ENCODE measurements around the gene PRDM16. TPM values are rescaled to one million over a fixed set of nuclear protein-coding genes. Genes with fewer than 3 reads are reported as not detected.

The PRDM16 gene
- total RNA-seq, 1 experiment from 2014 or later = not detected

DNA sequence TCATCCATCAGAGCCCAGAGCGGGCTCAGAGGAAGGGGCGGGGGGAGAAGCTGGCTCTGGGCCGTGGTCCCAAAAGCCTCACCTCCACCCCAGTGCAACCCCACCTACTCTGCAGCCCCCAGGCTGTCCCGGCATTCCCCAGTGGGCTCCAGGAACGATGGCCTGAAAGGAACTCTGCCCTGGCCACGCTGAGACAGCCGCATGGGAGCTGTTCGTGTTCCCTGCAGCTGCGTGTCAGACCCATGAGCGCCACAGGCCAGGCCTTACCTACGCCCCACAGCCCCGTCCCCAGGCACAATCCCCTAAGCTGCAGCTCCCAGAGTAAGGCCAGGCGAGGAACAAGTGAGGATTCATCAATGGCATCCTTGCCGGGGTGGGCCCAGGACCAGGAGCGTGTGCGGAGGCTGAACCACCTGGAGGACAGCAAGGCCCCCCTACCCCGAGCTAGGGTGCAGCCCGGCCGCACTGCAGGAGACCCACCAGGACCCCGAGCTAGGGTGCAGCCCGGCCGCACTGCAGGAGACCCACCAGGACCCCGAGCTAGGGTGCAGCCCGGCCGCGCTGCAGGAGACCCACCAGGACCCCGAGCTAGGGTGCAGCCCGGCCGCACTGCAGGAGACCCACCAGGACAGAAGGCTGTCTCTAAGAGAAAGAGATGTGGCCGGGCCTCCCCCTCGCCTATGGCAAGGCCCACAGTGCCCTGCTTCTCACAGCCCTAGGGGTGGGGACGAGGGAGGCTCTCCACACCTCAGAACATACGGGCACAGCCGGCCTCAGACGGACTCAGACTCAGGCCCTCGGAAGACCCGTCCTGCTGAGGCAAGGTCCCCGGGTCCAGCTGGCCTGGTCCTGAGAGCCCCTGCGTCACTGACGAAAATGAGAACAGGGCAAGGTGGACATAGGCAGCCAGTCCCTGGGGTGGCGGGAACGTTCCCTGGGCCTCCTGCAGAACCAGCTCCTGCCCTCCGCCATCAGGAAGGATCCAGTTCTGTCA is 359.0 kb downstream of the PRDM16 start:
- no peak for DNase-seq (ENCODE audit: low read depth)

DNA sequence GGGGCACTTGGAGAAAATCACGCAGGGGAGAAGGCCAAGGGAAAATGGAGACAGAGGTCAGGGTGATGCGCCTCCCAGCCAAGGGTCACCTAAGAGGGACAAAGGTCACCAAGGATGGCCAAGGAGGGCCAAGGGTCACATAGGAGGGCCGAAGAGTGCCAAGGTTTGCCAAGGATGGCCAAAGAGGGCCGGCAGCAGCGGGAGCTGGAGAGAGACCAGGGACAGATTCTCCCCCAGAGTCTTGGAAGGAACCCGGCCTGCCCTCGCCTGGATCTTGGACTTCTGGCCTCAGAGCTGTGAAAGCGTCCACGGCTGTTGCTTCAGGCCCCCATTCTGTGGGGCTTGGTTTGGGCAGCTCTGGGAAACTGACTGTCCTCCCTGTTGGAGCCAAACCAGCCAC is 359.9 kb downstream of the PRDM16 start:
- DNase-seq (ENCODE audit: low read depth) = no peak

DNA sequence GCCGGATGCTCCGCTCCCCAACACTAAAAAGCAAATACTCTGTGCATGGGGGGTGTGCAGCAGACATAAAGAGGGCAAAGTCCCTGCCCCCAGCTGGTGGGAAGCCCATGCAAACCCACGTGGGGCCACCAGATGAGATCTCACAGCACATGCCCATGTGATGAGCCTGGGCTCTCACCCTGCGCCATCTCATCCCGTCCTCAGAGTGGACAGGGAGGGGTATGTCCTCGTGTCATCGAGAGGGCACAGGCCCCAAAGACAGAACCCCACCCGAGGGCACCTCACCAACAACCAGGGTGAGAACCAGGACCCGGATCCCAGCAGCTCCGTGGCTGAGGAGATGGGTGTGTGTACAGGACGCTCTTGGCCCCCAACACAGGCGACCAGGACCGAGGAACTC is 360.3 kb downstream of the PRDM16 start:
- DNase-seq (ENCODE audit: low read depth) = no peak

DNA sequence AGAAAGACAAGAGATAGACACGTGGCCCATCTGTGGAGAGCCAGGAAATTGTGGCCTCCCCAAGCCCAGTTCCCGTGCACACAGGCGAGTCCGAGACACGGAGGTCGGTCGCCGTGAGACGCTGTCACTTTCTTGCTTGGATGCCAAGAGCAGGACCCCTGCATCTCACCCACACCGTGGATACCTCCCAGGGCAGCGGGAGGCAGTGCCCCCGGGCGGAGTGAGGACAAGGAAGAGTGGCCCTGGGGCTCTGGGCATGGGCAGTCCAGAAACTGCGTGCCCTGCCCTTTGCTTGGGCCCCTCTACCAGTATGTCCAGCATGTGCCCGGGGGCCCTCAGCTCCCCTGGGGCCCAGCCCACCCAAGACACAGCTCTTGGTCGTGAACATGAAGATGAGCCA is 360.8 kb downstream of the PRDM16 start:
- DNase-seq (ENCODE audit: low read depth) = no peak

DNA sequence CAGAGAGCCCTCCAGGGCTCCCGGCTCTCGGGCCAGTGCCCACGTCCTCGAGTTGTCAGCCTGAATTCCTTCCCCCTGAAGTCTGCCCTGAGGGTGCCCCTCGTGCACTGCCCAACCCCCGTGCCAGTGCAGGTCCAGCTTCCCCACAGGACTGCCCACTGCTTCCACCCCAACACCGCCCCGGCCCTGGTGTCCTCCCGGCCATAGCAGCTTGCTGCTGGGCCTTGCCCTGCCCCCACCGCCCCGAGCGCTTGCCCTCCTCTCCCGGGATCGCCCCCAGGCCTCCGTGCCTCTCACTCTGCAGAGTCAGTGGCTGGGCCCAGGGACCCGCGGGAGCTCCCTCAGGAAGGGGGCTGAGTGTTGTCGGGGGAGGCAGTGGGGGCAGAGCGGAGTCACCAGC is 361.4 kb downstream of the PRDM16 start:
- DNase-seq (ENCODE audit: low read depth) = no peak

DNA sequence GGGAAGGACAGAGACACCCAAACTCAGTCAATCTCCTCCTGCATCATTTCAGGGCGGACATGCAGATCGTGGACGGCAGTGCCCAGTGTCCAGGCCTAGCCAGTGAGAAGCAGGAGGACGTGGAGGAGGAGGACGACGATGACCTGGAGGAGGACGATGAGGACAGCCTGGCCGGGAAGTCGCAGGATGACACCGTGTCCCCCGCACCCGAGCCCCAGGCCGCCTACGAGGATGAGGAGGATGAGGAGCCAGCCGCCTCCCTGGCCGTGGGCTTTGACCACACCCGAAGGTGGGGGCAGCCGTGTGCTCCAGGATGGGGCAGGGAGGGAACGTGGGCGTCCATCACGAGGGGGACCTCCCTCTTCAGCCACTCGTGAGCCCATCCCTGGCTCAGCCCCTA is 361.8 kb downstream of the PRDM16 start:
- no peak for DNase-seq (ENCODE audit: low read depth)

DNA sequence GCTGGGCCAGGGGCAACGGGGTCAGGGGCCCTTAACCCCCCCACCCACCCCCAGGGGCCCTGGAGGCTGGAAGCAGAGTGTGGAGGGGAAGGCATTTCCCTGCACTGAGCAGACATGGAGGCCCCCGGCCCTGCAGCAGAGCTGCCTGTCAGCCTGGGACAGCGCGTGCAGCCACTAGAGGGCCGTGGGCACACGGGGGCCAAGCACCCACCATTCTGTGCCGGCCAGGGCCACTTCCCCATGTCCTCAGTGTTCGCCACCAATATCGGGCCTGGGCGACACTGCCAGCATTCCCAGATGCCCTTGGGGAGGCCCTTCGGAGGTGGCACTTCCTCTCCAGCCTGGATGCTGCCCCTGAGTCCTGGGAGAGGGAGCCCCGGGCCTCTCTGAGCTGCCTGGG is 362.3 kb downstream of the PRDM16 start:
- no peak for DNase-seq (ENCODE audit: low read depth)

DNA sequence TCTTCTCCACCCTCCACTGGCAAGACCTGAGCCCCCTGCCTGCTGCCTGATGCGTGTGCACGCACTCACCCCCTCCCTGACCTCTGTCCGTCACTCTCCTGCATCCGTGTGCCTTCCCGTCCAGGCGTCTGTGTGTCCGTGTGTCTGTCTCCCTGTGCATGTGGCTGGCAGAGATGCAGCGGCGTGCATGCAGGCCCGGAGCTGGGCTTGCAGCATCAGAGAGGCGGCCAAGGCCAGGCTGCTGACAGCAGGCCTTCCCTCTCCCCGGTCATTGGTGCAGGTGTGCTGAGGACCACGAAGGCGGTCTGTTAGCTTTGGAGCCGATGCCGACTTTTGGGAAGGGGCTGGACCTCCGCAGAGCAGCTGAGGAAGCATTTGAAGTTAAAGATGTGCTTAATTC is 362.7 kb downstream of the PRDM16 start:
- no peak for DNase-seq (ENCODE audit: low read depth)

DNA sequence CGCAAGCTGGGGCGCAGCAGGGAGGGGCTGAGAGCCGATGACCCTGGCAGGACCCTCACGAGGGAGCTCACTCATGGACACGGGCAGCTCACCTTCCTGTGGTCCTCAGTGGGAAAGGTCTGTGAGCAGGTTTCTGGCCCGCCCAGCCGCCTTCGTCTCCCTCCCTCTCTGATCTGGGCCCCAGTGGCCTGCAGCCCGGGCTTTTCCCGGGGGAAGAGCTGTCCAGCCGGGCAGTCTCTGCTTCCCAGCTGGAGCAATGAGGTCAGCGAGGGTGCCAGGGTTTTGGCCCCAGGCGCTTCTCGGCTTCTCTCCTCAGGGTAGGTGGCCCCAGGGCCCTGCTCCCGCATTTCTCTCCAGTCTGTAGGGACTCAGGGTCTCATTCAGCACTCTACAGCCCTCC is 363.3 kb downstream of the PRDM16 start:
- no peak for DNase-seq (ENCODE audit: low read depth)

DNA sequence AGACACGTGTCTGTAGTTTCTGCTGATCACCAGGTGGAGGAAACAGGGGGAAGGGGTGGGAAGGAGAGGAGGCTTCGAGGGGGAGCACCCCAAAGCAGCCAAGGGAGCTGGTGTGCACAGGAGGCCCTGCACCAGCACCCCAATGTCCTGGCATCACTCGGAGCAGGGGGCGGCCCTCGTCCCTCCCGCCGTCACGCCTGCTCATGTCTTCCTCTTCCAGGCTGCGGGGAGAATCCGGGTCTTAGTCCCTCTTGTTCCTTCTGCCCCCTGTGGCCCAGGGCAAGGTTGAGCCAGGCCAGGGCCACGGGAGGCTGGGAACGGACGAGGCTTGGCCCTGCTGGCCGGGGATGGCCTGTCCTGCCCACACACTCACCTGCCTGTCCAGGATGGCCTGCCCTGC is 364.1 kb downstream of the PRDM16 start:
- DNase-seq (ENCODE audit: low read depth) = no peak

DNA sequence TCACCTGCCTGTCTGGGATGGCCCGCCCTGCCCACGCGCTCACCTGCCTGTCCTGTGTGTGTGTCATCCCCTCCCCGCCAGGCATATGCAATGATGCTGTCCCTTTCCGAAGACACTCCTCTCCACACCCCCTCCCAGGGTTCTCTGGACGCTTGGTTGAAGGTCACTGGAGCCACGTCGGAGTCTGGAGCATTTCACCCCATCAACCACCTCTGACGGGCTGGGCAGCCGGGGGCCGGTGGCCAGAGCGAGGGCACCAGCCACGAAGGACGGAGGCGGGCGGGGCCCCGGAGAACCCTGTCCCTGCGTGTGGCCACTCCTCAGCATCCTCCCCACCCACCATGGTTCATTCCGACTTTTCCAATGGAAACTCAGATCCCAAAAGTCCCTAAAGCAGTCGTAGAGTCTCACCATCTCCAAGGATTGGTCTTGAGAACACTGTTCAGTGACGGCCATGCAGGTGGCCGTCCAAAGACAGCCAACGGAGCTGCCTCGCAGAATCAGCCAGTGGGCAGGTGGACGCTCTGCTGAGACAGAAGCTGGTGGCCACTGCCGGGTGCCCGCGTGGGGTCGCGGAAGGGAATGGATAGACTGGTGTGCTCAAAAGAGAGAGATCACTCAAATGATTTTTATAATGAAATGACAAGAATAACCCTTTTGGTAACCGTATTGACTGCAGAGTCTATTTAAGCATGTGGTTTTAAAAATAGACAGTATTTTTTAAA is 364.8 kb downstream of the PRDM16 start:
- DNase-seq (ENCODE audit: low read depth) = no peak

DNA sequence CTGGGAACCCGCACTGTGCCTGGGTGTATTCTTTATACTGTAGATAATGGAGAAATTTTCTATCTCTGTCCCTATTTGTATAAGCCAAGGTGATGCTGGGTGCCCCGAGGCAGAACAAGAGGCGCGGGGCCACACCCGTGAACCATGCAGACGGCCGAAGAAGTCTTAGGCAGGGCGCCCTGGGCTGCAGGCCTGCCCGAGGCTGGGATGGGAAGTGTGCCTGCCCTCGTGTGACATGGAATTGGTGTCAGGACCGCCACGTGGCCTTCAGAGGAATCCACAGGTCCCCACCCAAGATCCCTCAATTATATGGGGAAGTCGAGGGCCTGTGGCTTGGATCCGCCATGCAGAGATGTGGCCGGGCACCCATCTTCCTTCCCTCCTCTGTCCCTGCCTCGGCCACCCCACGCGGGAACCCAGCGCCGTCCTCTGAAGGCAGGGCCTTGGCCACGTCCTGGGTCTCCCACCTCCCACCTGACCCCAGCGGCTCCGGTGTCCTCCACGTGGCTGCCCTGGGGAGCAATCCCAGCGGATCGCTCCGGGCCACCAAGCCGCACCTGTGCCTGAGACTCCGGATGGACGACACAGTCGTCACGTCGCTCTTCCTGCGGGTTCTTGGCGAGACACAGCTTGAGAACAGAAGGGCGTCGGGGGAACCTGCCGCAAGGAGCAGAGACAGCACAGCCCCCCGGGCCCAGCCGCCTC is 365.6 kb downstream of the PRDM16 start:
- DNase-seq (ENCODE audit: low read depth) = no peak

DNA sequence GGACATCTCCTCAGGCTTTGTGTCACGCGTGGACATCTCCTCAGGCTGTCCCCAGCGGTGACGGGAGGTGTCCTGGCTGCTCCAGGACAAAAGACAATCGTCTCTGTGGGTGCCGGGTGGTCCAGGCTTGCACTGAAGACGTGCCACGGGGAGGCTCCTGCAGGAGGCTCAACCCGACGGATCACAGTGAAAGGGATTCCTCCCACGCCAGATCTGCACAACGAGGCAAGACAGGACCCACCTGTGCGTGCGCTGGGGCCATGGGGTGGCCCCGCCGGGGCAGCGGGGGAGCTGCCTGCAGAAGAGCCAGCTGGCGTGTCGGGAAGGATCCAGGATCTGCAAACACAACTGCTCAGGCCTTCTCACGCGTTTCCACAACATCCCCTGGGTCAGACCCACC is 366.7 kb downstream of the PRDM16 start:
- DNase-seq (ENCODE audit: low read depth) = no peak

DNA sequence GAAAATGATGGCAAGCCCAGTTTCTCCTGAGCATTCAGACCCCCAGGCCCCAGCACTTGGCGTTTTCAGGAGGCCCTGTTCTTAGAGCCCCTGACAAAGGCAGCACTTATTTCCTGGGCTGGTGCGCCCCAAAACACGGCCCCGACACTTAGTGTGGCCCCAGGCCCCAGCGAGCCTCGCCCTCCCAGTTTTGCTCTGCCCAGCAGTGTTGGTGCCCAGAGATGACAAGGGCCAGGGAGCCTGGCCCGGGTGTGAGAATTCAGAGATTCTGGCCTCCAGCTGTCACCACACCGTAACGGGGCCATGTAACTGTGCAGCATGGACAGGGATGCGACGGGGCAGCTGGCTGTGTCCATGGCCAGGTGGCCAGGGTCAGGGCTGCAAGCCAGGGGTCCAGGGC is 367.4 kb downstream of the PRDM16 start:
- DNase-seq (ENCODE audit: low read depth) = no peak

DNA sequence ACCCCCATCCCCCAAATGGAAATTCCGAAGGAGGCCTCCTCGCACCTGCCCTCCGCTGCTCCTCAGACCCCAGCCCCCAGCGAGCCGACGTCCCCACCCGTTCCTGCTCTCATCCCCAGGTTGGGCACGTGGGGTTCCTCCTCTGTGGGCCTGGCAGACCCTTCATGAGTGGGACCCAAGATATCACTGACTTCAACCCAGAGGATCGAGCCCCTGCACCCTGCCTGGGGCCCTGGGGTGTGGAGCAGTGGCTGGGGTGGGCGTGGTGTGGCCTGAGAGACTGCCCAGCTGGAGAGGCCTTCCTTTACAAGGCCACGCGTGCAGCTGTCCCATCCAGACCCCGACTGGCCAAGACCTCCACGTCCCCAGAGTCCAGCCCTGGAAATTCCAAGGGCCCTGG is 367.9 kb downstream of the PRDM16 start:
- no peak for DNase-seq (ENCODE audit: low read depth)

DNA sequence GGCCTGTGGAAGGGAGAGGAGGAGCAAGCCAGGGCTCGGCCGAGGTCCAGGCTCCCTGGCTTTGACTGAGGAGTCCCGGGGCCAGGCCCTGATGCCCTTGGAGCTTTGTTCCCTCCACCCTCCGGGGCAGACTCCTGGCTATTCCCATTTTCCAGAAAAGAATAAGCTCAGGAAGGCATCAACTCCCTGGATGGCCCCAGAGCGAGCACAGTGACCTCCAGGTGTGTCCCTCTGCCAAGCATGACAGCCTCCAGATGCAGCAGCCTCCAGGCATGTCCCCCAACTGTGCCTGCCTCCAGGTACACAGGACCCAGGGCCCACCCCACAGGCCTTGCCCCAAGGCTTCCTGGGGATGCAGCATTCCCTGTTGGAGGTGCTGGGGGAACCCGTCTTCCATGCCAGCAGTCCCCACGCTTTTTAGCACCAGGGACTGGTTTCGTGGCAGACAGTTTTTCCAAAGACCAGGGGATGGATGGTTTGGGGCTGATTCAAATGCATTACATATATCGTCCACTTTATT is 369.7 kb downstream of the PRDM16 start:
- DNase-seq (ENCODE audit: low read depth) = no peak

DNA sequence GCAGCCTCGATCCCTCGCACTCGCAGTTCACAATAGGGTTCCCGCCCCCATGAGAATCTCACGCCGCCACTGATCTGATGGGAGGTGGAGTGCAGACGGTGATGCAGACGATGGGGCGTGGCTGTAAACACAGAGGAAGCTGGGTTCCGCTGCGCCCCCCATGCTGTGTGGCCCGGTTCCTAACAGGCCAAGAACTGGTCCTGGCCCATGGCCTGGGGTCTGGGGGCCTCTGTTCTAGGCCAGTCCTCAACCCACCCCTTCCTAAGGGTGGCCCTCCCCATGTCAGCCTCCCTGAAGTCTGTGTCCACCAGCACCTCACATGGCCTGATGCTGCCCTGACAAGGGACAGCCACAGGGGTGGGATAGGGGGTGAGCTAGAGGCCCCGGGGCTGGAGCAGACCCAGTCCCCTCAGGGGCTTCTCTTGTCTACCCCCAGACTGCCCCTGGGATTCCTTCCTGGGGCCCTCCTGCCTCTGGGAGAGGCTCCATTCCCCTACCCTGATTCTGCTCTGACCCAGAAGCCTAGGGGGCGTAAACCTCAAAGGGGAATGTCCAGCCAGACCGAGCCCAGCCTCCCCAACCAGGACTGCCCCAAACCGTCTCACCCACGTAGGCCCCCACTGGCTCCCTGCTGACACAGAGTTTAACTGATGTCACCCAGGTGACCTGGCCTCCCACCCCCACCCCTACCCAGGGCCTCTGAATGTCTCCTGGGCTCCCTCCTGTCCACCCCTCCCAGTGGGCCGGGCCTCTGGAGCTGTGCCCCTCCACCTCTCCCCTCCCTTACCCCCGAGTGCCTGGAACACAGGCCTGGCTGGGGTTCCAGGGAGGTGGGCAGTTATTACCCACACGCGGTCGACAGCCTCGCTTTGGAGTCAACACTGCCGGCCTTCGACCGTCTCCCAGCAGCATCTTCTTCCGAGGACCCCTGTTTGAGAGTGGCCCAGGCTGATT is 370.6 kb downstream of the PRDM16 start:
- no peak for DNase-seq (ENCODE audit: low read depth)

DNA sequence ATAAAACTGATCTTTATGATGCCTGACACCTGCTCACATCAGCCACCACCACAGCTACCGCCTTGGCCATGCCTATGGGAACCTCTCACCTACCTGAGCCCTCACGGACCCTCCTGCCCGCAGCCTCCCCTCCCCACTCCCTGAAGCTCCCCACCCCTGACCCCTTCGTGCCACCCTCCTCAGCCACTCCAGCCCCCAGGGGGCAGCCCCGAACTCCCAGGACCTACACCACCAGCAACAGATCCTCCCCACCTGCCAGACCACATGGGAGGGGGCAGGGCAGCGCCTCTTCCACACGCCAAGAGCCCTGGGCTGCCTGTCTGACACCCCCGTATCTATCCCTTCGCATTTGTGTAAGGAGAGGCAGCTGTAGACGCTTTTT is 371.3 kb downstream of the PRDM16 start:
- no peak for DNase-seq (ENCODE audit: low read depth)

DNA sequence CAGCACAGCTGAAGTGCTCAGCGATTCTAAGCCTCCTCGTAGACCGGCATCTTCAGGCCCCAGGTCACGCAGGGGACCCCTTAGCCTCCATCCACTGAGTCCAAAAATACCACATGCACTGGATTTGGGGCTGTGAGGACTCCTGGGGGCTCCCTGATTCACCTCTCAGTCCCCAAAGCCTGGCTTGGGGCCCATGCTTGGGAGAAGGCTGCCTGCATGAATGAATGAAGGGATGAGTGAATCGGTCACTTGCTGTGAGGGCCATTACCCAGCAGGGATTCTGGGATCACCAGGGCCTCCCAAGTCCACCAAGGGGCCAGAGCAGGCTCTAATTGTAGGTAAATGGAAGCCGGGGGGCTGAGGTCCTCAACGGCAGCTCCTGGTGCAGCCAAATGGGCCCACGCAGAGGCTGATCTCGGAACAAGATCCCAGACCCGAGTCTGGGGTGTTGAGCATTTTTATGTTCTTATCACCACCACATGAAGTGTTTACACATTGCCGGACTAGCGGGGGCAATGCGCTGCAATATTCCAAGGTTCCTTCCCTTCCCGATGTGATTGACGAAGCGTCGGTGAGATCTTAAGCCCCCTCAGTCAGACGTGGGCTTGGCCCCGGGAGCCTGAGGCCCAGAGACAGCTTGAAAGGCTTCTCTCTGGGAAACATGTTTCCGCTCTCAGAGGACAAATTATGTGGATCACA is 371.9 kb downstream of the PRDM16 start:
- DNase-seq (ENCODE audit: low read depth) = no peak

DNA sequence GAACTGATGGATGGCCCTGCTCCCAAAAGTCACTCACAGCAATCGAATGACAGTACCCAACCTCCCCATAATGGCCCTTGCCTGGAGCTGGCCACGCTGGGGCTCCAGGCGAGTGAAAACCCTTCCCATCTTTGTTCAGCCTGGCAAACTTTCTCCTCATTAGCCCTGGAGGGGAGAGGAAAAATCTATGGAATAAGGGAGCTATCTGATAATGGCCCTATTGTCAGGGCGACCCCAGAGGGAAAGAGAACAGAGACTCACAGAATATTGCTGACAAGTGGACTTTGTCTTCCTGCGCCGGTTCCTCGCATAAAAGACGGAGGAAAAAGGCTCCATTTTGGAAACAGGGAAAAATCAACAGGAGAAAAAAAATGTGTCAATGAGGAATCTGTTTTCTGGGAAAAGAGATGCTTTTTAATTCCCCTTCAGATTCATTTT is 372.4 kb downstream of the PRDM16 start:
- DNase-seq (ENCODE audit: low read depth) = no peak
